Omental fat pad (tissue), 4 donors: ENCODE results near the gene BTNL3. TPM values are rescaled to one million over a fixed set of nuclear protein-coding genes. Genes with fewer than 3 reads are reported as not detected.

Source experiments
- ATAC-seq: fragments of 150-250 bp; one replicate; pipeline ENCODE4 v1.9.1; 2016; ENCODE audit warnings: mild to moderate bottlenecking, moderate library complexity; ENCODE audit not compliant: low FRiP score
- DNase-seq: peaks from one replicate; pipeline ENCODE4 v3.0.0-alpha.2; 2019; ENCODE audit warnings: low spot score
- total RNA-seq, 4 donors: library from RNA; depleted of rRNA; stranded (reverse); fragments of >200 nt; gene quantifications; one replicate each; pipeline ENCODE4 v1.1.0, GENCODE V29; 2016
- TF ChIP-seq, protein P1 (sequence below), 3 donors: fragments of 450-650 bp; IDR thresholded peaks; one replicate each; pipeline ENCODE4 v1.5.1; 2016 to 2017; ENCODE audit warnings: antibody characterized with exemption in 3 of 3, mild to moderate bottlenecking in 3 of 3, moderate library complexity in 2 of 3

BTNL3 gene
- total RNA-seq, 4 donors from 2014 or later, result 0.24 to 0.50 TPM; not detected in 2

DNA sequence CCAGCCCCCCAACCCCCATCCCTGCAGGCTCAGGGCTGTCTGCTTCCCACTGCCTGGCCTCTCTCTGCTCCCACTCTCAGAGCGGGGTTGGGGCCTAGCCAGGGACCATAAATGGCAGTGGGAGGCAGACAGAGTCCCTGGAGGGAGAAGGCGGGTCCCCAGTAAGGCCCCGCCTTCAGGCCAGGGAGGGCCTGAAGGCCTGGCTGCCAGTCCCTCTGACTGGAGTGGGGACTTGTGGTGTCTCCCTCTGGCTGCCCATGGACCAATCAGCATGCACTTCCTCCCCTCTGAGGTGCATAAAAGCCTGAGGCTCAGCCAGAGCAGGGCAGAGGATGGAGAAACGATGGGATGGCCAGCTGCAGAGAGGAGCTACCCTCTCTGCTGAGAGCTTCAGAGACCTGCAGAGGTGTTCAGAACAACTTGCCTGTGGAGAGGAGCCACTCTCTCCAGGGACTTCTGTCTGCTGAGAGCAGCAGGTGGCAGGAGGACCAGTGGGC is 48.8 kb downstream of the BTNL3 start:
- TF ChIP-seq, protein P1, sequence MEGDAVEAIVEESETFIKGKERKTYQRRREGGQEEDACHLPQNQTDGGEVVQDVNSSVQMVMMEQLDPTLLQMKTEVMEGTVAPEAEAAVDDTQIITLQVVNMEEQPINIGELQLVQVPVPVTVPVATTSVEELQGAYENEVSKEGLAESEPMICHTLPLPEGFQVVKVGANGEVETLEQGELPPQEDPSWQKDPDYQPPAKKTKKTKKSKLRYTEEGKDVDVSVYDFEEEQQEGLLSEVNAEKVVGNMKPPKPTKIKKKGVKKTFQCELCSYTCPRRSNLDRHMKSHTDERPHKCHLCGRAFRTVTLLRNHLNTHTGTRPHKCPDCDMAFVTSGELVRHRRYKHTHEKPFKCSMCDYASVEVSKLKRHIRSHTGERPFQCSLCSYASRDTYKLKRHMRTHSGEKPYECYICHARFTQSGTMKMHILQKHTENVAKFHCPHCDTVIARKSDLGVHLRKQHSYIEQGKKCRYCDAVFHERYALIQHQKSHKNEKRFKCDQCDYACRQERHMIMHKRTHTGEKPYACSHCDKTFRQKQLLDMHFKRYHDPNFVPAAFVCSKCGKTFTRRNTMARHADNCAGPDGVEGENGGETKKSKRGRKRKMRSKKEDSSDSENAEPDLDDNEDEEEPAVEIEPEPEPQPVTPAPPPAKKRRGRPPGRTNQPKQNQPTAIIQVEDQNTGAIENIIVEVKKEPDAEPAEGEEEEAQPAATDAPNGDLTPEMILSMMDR (IDR thresholded peaks at IDR 0.05), result no peak
- ATAC-seq (no peak), DNase-seq (no peak)

DNA sequence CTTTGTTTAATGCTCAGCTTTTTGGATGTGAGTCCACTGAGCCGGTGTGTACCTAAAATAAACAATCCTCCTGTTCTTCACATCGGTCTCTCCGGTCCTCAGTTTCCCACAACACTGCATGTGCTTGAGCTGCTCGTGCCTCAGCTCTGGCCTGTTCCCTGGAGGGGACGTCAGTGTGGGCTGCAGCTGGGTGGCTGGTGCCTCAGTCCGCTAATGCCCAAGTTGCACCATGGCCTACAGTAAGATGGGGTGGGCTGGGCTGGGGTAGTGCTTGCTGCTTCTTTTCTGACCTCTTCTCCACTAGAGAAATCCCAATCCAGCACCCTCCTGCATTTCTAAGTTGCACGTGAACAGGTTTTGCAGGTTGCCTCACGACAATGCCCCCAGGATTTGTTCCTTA is 50.8 kb downstream of the BTNL3 start:
- DNase-seq (no peak), ATAC-seq (no peak)
- TF ChIP-seq, protein P1 (IDR thresholded peaks at IDR 0.05), result no peak

DNA sequence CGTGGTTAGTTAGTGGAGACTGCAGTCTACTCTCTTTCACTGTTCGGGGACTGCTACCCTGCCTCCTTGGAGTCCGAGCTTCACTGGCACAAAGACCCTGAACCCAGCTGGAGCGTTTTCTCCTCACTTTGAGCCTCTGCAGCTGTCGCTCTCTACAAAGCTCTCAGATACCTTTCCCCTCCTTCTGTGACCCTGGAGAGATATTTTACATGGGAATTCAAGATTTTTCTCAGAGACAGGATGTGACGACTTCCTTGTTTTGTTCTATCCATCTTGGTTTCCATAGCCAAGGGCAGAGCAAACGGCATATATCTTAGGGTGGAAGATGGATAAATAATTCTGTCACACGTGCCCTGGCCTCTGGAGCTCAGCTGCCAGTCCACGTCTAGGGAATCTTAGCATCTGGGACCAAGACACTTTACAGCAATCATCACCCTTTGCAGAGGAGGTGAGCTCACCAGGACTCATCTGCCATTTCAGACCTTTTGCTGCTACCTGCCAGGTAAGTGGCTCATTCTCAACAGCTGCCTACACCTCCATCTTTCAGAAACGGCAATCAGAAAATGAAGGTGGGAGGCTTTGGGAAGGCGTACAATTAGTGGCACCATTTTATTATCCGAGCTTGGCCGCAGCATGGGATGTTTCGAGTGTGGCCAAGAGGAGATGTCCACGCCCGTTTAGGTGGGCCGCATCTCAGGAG is 51.4 kb downstream of the BTNL3 start, which contains the start of gene BTNL9:
TSS of gene BTNL9 (plus strand) at position 336 of the 700 bp plus-strand sequence. CDS start 5,224 bp downstream, outside the sequence.
- DNase-seq, result no peak
- TF ChIP-seq, protein P1 (IDR thresholded peaks at IDR 0.05), result no peak
- no peak for ATAC-seq

DNA sequence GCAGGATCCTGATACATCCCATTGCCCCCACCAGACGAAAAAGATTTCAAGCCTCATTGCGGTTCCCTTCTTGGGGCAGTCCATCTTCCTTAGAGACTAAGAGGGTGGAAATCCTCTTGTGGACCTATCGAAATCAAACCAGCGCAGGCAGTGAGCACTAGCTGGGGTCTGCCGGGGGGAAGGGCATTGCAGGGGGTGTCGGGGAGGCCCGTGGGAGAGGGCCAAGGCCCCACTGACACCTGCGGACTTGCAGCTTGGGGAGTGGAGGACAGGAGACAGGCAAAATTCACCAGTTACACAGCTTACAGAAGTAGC is 51.9 kb downstream of the BTNL3 start:
- TF ChIP-seq, protein P1 (IDR thresholded peaks at IDR 0.05), result no peak
- ATAC-seq (no peak), DNase-seq (no peak)

DNA sequence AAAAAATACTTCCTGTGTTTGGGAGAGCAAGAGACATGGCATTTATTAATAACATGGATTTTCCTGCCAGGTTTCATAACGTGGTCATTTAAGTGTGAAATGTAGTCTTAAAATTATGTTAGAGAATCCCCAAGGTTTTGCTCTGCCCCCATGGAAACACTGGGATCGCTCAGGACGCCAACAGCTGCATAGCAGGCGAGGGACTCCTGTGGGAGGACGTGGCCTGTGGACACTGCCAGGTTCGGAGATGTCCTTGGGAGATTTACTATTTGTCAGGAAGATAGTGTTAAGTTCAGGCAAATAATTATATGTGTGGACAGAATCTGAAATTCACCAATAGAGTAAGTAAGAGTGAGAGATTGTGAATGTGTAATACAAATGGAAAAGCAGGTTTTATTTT is 52.4 kb downstream of the BTNL3 start:
- no peak for DNase-seq
- ATAC-seq, result no peak
- TF ChIP-seq, protein P1 (IDR thresholded peaks at IDR 0.05), result no peak

DNA sequence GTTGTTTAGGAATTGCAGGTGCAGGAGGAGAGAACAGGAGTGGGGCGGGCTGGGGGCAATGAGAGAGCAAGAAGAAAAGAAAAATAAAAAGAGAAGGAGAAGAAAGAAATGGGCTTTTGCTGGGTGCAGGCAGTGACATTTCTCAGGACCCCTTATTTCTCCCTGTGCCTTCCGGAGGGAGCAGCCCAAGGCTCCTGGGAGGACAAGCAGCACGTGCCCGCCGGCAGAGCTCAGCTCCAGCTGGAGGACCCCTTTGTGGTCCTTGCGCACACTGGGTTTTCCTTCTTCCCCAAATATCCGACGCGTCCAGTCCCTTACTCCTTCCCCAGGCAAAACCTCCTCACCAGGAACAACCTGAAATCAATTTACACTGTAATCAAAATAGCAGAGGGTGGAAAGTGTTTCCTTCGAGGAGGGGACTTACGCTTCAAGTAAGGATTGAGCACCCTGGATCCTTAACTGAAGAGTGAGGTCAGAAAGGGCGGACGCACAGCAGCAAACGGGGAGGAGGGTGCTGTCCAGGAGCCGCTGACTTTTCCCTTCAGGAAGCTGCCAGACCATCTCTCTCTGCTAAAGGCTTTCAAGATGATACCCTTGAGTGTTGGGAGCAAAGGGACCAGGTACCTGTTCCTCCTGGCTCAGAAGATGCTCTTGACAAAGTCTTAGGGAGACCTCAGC is 53.5 kb downstream of the BTNL3 start:
- no peak for DNase-seq
- no peak for ATAC-seq
- TF ChIP-seq, protein P1 (IDR thresholded peaks at IDR 0.05), result no peak

DNA sequence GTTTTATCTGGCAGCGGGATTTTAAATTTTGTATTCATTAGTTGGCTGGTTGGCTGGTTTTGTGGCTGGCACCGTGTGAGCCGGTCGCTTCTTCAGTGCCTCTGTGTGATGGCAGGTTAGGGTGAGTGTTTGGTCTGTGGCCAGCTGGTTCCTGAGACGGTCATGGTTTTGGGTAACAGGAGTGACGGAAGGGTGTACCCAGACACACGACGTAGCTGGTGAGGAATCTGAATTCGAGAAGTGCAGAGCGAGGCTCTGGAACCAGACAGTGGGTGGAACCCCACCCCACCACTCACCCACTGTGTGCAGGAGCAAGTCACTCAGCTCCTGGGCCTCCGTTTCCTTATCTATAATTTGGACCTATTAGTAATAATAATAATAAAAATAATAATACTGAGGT is 54.1 kb downstream of the BTNL3 start:
- no peak for DNase-seq
- TF ChIP-seq, protein P1 (IDR thresholded peaks at IDR 0.05), result no peak

More for the DNA sequence above, 54.1 kb downstream of the BTNL3 start:
- no peak for ATAC-seq
